KMS-11 (cell line): ENCODE data around the gene SP7.

ENCODE experiments used
- H2AFZ ChIP-seq: fragments of 200-600 bp; sonication (generic); 2 replicates; pipeline ENCODE4 v1.6.1; 2016; ENCODE audit warnings: antibody characterized with exemption, mixed run types, low read depth
- H3K27ac ChIP-seq: fragments of 200-600 bp; sonication (generic); 2 replicates; pipeline ENCODE4 v1.6.1; 2016; ENCODE audit warnings: mild to moderate bottlenecking, mixed run types
- H3K27me3 ChIP-seq: fragments of 200-600 bp; sonication (generic); 2 replicates; pipeline ENCODE4 v1.6.1; 2017; ENCODE audit warnings: mild to moderate bottlenecking, low read depth, mixed run types, moderate library complexity; ENCODE audit not compliant: insufficient read depth
- H3K36me3 ChIP-seq: fragments of 200-600 bp; sonication (generic); 2 replicates; pipeline ENCODE4 v1.6.1; 2017; ENCODE audit warnings: mild to moderate bottlenecking, mixed run types; ENCODE audit not compliant: insufficient read depth
- H3K4me1 ChIP-seq: fragments of 200-600 bp; sonication (generic); 2 replicates; pipeline ENCODE4 v1.6.1; 2016; ENCODE audit warnings: mild to moderate bottlenecking, low read depth, mixed run types; ENCODE audit not compliant: poor library complexity, severe bottlenecking
- H3K4me2 ChIP-seq: fragments of 200-600 bp; sonication (generic); 2 replicates; pipeline ENCODE4 v1.7.0; 2016; ENCODE audit warnings: mild to moderate bottlenecking, mixed run types
- H3K4me3 ChIP-seq: fragments of 200-600 bp; sonication (generic); IDR thresholded peaks from 2 replicates; pipeline ENCODE4 v1.6.1; 2017; ENCODE audit warnings: low read depth, low read length, mixed read lengths; ENCODE audit not compliant: insufficient read depth
- H3K79me2 ChIP-seq: fragments of 200-600 bp; sonication (generic); 2 replicates; pipeline ENCODE4 v1.6.1; 2016; ENCODE audit warnings: low read depth, mixed run types; ENCODE audit not compliant: insufficient read depth
- H3K9ac ChIP-seq: fragments of 200-600 bp; sonication (generic); 2 replicates; pipeline ENCODE4 v1.6.1; 2016; ENCODE audit warnings: mild to moderate bottlenecking, mixed run types
- H4K20me1 ChIP-seq: fragments of 200-600 bp; sonication (generic); 2 replicates; pipeline ENCODE4 v1.6.1; 2016; ENCODE audit warnings: mild to moderate bottlenecking, mixed run types; ENCODE audit not compliant: insufficient read depth
- TF ChIP-seq, protein P1 (sequence below): fragments of 200-600 bp; sonication (generic); conservative IDR thresholded peaks from 2 replicates; pipeline ENCODE4 v1.6.1; 2017; ENCODE audit warnings: low read depth, mild to moderate bottlenecking, antibody characterized with exemption, low read length, moderate library complexity, mixed read lengths

The SP7 gene

DNA sequence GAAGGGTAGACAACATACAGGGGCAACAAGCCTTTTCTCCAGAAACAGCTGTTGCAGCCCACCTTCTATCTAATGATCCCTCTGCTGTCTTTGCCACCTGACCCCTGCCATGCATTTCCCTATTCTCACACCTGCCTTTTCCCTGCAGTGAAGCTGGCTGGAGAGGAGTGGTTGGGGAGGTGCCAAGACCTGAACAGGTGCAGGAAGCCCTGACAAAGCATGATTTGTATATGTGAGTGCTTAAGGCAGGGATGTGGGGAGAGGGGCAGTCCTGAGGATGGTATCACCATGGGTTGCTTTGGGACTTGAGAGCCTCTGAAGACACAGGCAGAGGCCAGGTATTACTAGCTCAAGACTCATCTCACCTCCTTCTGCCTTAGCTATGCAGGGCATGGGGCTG lies 43.7 kb downstream of the SP7 start:
- Histone ChIP-seq H3K9ac (no peak overlapping the region), H3K4me3 (no peak overlapping the region), H3K27ac (no peak overlapping the region), H4K20me1 (no peaks in the 10 kb centered on the region), H3K4me2 (no peak overlapping the region; the same call in 1 of the 2 replicates), H3K4me1 (peaks cover 43% of the 10 kb centered on the region), H3K79me2 (peaks cover 20% of the 10 kb centered on the region), H2AFZ (no peak overlapping the region), H3K27me3 (no peaks in the 10 kb centered on the region), H3K36me3 (no peaks in the 10 kb centered on the region; the same call in 1 of the 2 replicates)
- TF ChIP-seq, protein P1, sequence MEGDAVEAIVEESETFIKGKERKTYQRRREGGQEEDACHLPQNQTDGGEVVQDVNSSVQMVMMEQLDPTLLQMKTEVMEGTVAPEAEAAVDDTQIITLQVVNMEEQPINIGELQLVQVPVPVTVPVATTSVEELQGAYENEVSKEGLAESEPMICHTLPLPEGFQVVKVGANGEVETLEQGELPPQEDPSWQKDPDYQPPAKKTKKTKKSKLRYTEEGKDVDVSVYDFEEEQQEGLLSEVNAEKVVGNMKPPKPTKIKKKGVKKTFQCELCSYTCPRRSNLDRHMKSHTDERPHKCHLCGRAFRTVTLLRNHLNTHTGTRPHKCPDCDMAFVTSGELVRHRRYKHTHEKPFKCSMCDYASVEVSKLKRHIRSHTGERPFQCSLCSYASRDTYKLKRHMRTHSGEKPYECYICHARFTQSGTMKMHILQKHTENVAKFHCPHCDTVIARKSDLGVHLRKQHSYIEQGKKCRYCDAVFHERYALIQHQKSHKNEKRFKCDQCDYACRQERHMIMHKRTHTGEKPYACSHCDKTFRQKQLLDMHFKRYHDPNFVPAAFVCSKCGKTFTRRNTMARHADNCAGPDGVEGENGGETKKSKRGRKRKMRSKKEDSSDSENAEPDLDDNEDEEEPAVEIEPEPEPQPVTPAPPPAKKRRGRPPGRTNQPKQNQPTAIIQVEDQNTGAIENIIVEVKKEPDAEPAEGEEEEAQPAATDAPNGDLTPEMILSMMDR = no peak

DNA sequence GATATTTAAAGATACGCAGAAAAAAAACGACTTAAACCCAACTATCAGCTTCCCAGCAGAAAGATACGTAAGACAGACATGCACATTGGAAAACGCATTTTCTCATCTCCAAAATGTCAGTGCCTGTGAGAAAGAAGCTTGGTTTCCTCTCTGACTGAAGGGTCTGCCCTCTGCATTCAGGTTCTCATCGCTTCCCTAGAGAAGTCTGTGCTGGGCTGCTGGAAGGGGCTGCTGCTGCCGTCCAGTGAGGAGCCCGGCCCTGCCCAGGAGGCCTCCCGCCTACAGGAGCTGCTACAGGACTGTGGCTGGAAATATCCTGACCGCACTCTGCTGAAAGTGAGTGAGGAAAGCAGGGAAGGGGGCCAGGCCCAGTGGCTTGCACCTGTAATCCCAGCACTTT lies 45.5 kb downstream of the SP7 start:
- no peaks in the 10 kb centered on the region for H4K20me1 ChIP-seq
- H3K9ac ChIP-seq = no peak overlapping the region
- H3K27ac ChIP-seq = no peak overlapping the region
- no peak overlapping the region for H2AFZ ChIP-seq
- no peaks in the 10 kb centered on the region; the same call in 1 of the 2 replicates for H3K36me3 ChIP-seq
- no peaks in the 10 kb centered on the region for H3K27me3 ChIP-seq
- H3K4me3 ChIP-seq = no peak overlapping the region
- H3K4me2 ChIP-seq = no peak overlapping the region
- TF ChIP-seq, protein P1 = no peak
- H3K4me1 ChIP-seq = peaks cover 33% of the 10 kb centered on the region
- H3K79me2 ChIP-seq = peaks cover 2% of the 10 kb centered on the region

DNA sequence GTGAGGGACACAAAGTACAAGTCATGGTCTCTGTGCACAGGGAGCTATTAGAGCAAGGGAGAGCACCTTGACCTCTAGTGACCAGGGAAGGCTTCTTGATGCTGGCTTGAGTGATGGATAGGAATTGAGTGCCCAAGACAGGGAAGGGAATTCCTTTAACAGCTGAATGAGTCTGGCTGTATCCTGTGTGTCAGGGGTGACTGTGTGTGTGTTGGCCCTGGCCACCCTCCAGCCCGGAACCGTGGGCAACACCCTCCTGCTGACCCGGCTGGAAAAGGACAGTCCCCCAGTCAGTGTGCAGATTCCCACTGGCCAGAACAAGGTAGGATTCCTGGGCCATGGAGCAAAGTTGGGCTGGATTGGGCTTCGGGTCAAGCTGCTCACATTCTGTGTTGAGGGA lies 46.3 kb downstream of the SP7 start:
- Histone ChIP-seq H3K79me2 (no peaks in the 10 kb centered on the region), H2AFZ (no peak overlapping the region), H3K4me2 (no peak overlapping the region), H3K9ac (no peak overlapping the region), H3K36me3 (no peaks in the 10 kb centered on the region; the same call in 1 of the 2 replicates), H3K27me3 (no peaks in the 10 kb centered on the region), H3K27ac (no peak overlapping the region), H3K4me3 (no peak overlapping the region), H3K4me1 (peaks cover 30% of the 10 kb centered on the region), H4K20me1 (no peaks in the 10 kb centered on the region)
- TF ChIP-seq, protein P1 = no peak

DNA sequence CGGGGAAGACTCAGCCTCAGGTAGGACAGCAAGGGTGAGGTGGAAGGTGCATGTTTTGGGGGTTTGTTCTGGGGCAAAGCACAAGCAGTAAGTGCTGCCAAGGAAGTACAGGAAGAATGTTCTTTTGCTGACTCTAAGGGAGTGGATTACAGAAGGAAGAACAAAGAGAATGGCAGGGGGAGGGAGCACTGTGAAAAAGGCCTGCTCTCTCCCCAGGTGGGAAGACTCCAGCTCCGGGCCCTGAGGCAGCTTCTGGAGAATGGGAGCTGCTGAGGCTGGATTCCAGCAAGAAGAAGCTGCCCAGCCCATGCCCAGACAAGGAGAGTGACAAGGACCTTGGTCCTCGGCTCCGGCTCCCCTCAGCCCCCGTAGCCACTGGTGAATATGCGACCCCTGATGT lies 47.8 kb downstream of the SP7 start:
- Histone ChIP-seq H3K4me1 (peaks cover 24% of the 10 kb centered on the region), H3K27me3 (no peaks in the 10 kb centered on the region), H2AFZ (no peak overlapping the region), H3K9ac (no peak overlapping the region), H3K27ac (no peak overlapping the region), H3K79me2 (no peaks in the 10 kb centered on the region), H4K20me1 (no peaks in the 10 kb centered on the region), H3K36me3 (peaks cover 5% of the 10 kb centered on the region; the same call in 1 of the 2 replicates), H3K4me2 (no peak overlapping the region), H3K4me3 (no peak overlapping the region)
- TF ChIP-seq, protein P1 = no peak
